ENCODE measurements around the gene PHLPP2.

The PHLPP2 gene

GRCh38 chr16:71674229-71674628 is 50.3 kb downstream of the PHLPP2 start:
- H3K4me1 ChIP-seq (ENCODE audit: insufficient read depth, insufficient read length), result no peaks in the 10 kb centered on the region
- H3K36me3 ChIP-seq (ENCODE audit: insufficient read depth, insufficient read length, low read length), result peaks cover 91% of the 10 kb centered on the region
- H3K4me3 ChIP-seq (ENCODE audit: insufficient read length, low read depth), result no peak overlapping the region
- DNase-seq (ENCODE audit: low read depth, low spot score), result no peak
- no peak overlapping the region for H3K9ac ChIP-seq (ENCODE audit: insufficient read length, low read depth)
- TF ChIP-seq ZNF274 (IDR thresholded peaks at IDR 0.05; ENCODE audit: low read depth, low read length) (no peak), YY1 (IDR thresholded peaks at IDR 0.05; ENCODE audit: insufficient read depth, insufficient read length) (no peak), SUZ12 (IDR thresholded peaks at IDR 0.05; ENCODE audit: extremely low read depth, insufficient read depth, insufficient read length) (no peak)
- H3K27me3 ChIP-seq (ENCODE audit: insufficient read depth, insufficient read length), result no peaks in the 10 kb centered on the region
- H3K9me3 ChIP-seq (ENCODE audit: insufficient read depth, low read length), result no peaks in the 10 kb centered on the region

GRCh38 chr16:71673582-71673973 is 50.9 kb downstream of the PHLPP2 start:
- H3K4me1 ChIP-seq (ENCODE audit: insufficient read depth, insufficient read length), result no peaks in the 10 kb centered on the region
- H3K36me3 ChIP-seq (ENCODE audit: insufficient read depth, insufficient read length, low read length), result peaks cover 91% of the 10 kb centered on the region
- no peak for DNase-seq (ENCODE audit: low read depth, low spot score)
- no peaks in the 10 kb centered on the region for H3K9me3 ChIP-seq (ENCODE audit: insufficient read depth, low read length)
- no peak overlapping the region for H3K4me3 ChIP-seq (ENCODE audit: insufficient read length, low read depth)
- no peaks in the 10 kb centered on the region for H3K27me3 ChIP-seq (ENCODE audit: insufficient read depth, insufficient read length)
- no peak for TF ChIP-seq ZNF274 (IDR thresholded peaks at IDR 0.05; ENCODE audit: low read depth, low read length)
- TF ChIP-seq YY1 (IDR thresholded peaks at IDR 0.05; ENCODE audit: insufficient read depth, insufficient read length), result no peak
- TF ChIP-seq SUZ12 (IDR thresholded peaks at IDR 0.05; ENCODE audit: extremely low read depth, insufficient read depth, insufficient read length), result no peak
- no peak overlapping the region for H3K9ac ChIP-seq (ENCODE audit: insufficient read length, low read depth)

GRCh38 chr16:71672803-71673581 is 51.5 kb downstream of the PHLPP2 start:
- no peaks in the 10 kb centered on the region for H3K4me1 ChIP-seq (ENCODE audit: insufficient read depth, insufficient read length)
- H3K4me3 ChIP-seq (ENCODE audit: insufficient read length, low read depth), result no peak overlapping the region
- peaks cover 88% of the 10 kb centered on the region for H3K36me3 ChIP-seq (ENCODE audit: insufficient read depth, insufficient read length, low read length)
- TF ChIP-seq ZNF274 (IDR thresholded peaks at IDR 0.05; ENCODE audit: low read depth, low read length) (no peak), YY1 (IDR thresholded peaks at IDR 0.05; ENCODE audit: insufficient read depth, insufficient read length) (no peak), SUZ12 (IDR thresholded peaks at IDR 0.05; ENCODE audit: extremely low read depth, insufficient read depth, insufficient read length) (no peak)
- no peaks in the 10 kb centered on the region for H3K27me3 ChIP-seq (ENCODE audit: insufficient read depth, insufficient read length)
- DNase-seq (ENCODE audit: low read depth, low spot score), result no peak
- H3K9me3 ChIP-seq (ENCODE audit: insufficient read depth, low read length), result no peaks in the 10 kb centered on the region
- no peak overlapping the region for H3K9ac ChIP-seq (ENCODE audit: insufficient read length, low read depth)

DNA sequence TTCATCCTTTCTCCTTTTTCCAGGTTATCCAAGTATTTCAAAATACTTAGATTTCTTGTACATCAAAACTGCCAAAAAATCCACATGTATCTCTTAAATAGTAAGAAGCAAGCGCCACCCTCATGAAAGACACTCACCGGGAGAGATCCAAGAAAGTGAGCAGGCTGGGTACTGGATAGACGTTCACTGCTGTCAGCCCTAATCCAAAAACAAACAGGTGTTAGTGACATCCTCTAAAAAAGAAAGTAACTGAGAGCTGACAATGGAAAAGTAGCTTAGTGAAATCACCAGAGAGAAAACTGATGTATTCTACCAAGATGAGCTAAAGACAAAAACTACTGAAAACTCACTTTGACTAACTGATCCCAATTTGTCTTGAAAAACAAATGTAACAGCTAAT is 52.4 kb downstream of the PHLPP2 start:
- no peaks in the 10 kb centered on the region for H3K4me1 ChIP-seq (ENCODE audit: insufficient read depth, insufficient read length)
- no peak for DNase-seq (ENCODE audit: low read depth, low spot score)
- H3K27me3 ChIP-seq (ENCODE audit: insufficient read depth, insufficient read length), result no peaks in the 10 kb centered on the region
- peaks cover 88% of the 10 kb centered on the region for H3K36me3 ChIP-seq (ENCODE audit: insufficient read depth, insufficient read length, low read length)
- no peak overlapping the region for H3K4me3 ChIP-seq (ENCODE audit: insufficient read length, low read depth)
- no peak overlapping the region for H3K9ac ChIP-seq (ENCODE audit: insufficient read length, low read depth)
- H3K9me3 ChIP-seq (ENCODE audit: insufficient read depth, low read length), result no peaks in the 10 kb centered on the region
- TF ChIP-seq YY1 (IDR thresholded peaks at IDR 0.05; ENCODE audit: insufficient read depth, insufficient read length) (no peak), SUZ12 (IDR thresholded peaks at IDR 0.05; ENCODE audit: extremely low read depth, insufficient read depth, insufficient read length) (no peak), ZNF274 (IDR thresholded peaks at IDR 0.05; ENCODE audit: low read depth, low read length) (no peak)

DNA sequence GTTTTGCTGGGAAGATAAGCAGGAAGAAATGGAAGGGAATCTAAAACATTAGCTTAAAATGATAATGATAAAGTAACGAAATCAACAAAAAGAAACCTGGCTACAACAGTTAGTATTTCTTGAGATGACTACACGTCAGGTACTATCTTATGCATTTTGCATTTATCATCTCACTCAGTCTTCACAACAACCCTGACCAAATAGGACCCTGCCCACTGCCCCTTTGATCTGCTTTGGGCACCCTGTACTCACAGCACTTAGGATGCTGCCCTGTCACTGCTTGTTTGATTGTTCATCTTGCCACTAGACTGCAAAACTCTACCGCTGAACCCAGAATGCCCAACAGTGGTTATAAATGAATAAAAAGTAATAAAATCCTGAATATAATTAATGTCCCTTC is 53.3 kb downstream of the PHLPP2 start:
- Histone ChIP-seq H3K36me3 (ENCODE audit: insufficient read depth, insufficient read length, low read length) (peaks cover 88% of the 10 kb centered on the region), H3K4me1 (ENCODE audit: insufficient read depth, insufficient read length) (no peaks in the 10 kb centered on the region), H3K9ac (ENCODE audit: insufficient read length, low read depth) (no peak overlapping the region), H3K4me3 (ENCODE audit: insufficient read length, low read depth) (no peak overlapping the region), H3K9me3 (ENCODE audit: insufficient read depth, low read length) (no peaks in the 10 kb centered on the region), H3K27me3 (ENCODE audit: insufficient read depth, insufficient read length) (no peaks in the 10 kb centered on the region)
- no peak for DNase-seq (ENCODE audit: low read depth, low spot score)
- TF ChIP-seq SUZ12 (IDR thresholded peaks at IDR 0.05; ENCODE audit: extremely low read depth, insufficient read depth, insufficient read length) (no peak), ZNF274 (IDR thresholded peaks at IDR 0.05; ENCODE audit: low read depth, low read length) (no peak), YY1 (IDR thresholded peaks at IDR 0.05; ENCODE audit: insufficient read depth, insufficient read length) (no peak)

DNA sequence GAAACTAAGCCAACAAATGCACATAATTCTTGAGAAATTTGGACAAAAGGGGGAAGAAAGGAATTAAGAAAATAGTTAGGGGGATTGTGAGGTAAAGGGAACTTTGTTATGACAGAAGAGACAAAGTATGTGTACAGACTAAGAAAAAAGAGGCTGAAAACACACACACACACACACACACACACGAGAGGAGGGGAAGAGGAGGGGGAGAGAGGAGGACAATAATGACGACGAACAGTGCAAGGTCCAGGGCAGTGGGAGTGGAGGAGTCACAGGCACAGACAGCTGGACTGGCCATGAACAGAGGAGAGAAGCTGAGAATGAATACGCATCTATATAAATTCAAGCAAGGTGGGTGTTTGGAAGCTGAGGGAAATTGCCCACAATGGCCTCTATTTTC is 54.0 kb downstream of the PHLPP2 start:
- H3K4me3 ChIP-seq (ENCODE audit: insufficient read length, low read depth), result no peak overlapping the region
- H3K9me3 ChIP-seq (ENCODE audit: insufficient read depth, low read length), result no peaks in the 10 kb centered on the region
- TF ChIP-seq SUZ12 (IDR thresholded peaks at IDR 0.05; ENCODE audit: extremely low read depth, insufficient read depth, insufficient read length), result no peak
- TF ChIP-seq YY1 (IDR thresholded peaks at IDR 0.05; ENCODE audit: insufficient read depth, insufficient read length), result no peak
- TF ChIP-seq ZNF274 (IDR thresholded peaks at IDR 0.05; ENCODE audit: low read depth, low read length), result no peak
- H3K36me3 ChIP-seq (ENCODE audit: insufficient read depth, insufficient read length, low read length), result peaks cover 88% of the 10 kb centered on the region
- H3K27me3 ChIP-seq (ENCODE audit: insufficient read depth, insufficient read length), result no peaks in the 10 kb centered on the region
- DNase-seq (ENCODE audit: low read depth, low spot score), result no peak
- no peaks in the 10 kb centered on the region for H3K4me1 ChIP-seq (ENCODE audit: insufficient read depth, insufficient read length)
- H3K9ac ChIP-seq (ENCODE audit: insufficient read length, low read depth), result no peak overlapping the region

- Histone ChIP-seq H3K4me3 (ENCODE audit: insufficient read length, low read depth) (no peak overlapping the region), H3K4me1 (ENCODE audit: insufficient read depth, insufficient read length) (no peaks in the 10 kb centered on the region), H3K27me3 (ENCODE audit: insufficient read depth, insufficient read length) (no peaks in the 10 kb centered on the region), H3K9ac (ENCODE audit: insufficient read length, low read depth) (no peak overlapping the region), H3K36me3 (ENCODE audit: insufficient read depth, insufficient read length, low read length) (peaks cover 88% of the 10 kb centered on the region), H3K9me3 (ENCODE audit: insufficient read depth, low read length) (no peaks in the 10 kb centered on the region)
- DNase-seq (ENCODE audit: low read depth, low spot score), result no peak
- no peak for TF ChIP-seq SUZ12 (IDR thresholded peaks at IDR 0.05; ENCODE audit: extremely low read depth, insufficient read depth, insufficient read length)
- TF ChIP-seq YY1 (IDR thresholded peaks at IDR 0.05; ENCODE audit: insufficient read depth, insufficient read length), result no peak
- no peak for TF ChIP-seq ZNF274 (IDR thresholded peaks at IDR 0.05; ENCODE audit: low read depth, low read length)
Measured at GRCh38 chr16:71669926-71670536, 54.5 kb downstream of the PHLPP2 start.

Measured in NT2/D1 (cell line).